CD4-positive, alpha-beta T cell treated with Interleukin-12 subunit alpha and Interleukin-12 subunit beta, for 1 hour (primary cell): ENCODE data around the gene CISD2.
A peak's percentile ranks its signal among the peaks of the same experiment; 100 is the strongest.
"Not testable (repeated sequence)": the region's sequence is repeated elsewhere in the genome, so short reads cannot be mapped to it uniquely, and the experiment has no call there.

Source experiments
- DNase-seq: peaks from one replicate; pipeline ENCODE4 v3.0.0-alpha.2; 2020

Gene CISD2

GRCh38 chr4:102850370-102850769, 18.4 kb upstream of the CISD2 start:
- DNase-seq, result no peak

GRCh38 chr4:102858828-102859464, 9.8 kb upstream of the CISD2 start:
- no peak for DNase-seq

- no peak for DNase-seq
These were observed 8.0 kb upstream of the CISD2 start for GRCh38 chr4:102860611-102861324.

GRCh38 chr4:102862016-102862415, 6.8 kb upstream of the CISD2 start:
- no peak for DNase-seq

- no peak for DNase-seq
These were observed 6.0 kb upstream of the CISD2 start for GRCh38 chr4:102862747-102863146.

- not testable (repeated sequence) for DNase-seq
These were observed 3.5 kb upstream of the CISD2 start for GRCh38 chr4:102865327-102865726.

GRCh38 chr4:102867278-102868152, 1.3 kb upstream of the CISD2 start:
- no peak for DNase-seq

GRCh38 chr4:102868153-102868780, 525 bp upstream of the CISD2 start:
- DNase-seq, result peak; percentile 20

- peak; percentile 8 for DNase-seq
These were observed 891 bp downstream of the CISD2 start for GRCh38 chr4:102869569-102870197.

GRCh38 chr4:102871772-102872171, 3.0 kb downstream of the CISD2 start:
- no peak for DNase-seq

GRCh38 chr4:102877477-102878106, 8.8 kb downstream of the CISD2 start:
- DNase-seq, result not testable (repeated sequence)

GRCh38 chr4:102878349-102878748, 9.6 kb downstream of the CISD2 start:
- DNase-seq, result not testable (repeated sequence)

- DNase-seq, result no peak
These were observed 10.1 kb downstream of the CISD2 start for GRCh38 chr4:102878901-102879300.

GRCh38 chr4:102881343-102881742, 12.6 kb downstream of the CISD2 start:
- no peak for DNase-seq

GRCh38 chr4:102883278-102883677, 14.5 kb downstream of the CISD2 start:
- no peak for DNase-seq

- DNase-seq, result not testable (repeated sequence)
These were observed 19.8 kb downstream of the CISD2 start for GRCh38 chr4:102888570-102888969.

GRCh38 chr4:102889866-102890265, 21.1 kb downstream of the CISD2 start:
- DNase-seq, result not testable (repeated sequence)

GRCh38 chr4:102896547-102896946, 27.8 kb downstream of the CISD2 start:
- not testable (repeated sequence) for DNase-seq

GRCh38 chr4:102897610-102898009, 28.8 kb downstream of the CISD2 start:
- DNase-seq, result not testable (repeated sequence)

- DNase-seq, result no peak
These were observed 33.0 kb downstream of the CISD2 start for GRCh38 chr4:102901804-102902203.

GRCh38 chr4:102918859-102919258, 50.1 kb downstream of the CISD2 start:
- DNase-seq, result no peak

- not testable (repeated sequence) for DNase-seq
These were observed 50.9 kb downstream of the CISD2 start for GRCh38 chr4:102919697-102920096.
